ENCODE data around the gene FN3KRP. TPM values are rescaled to one million over a fixed set of nuclear protein-coding genes. Genes with fewer than 3 reads are reported as not detected.

The FN3KRP gene
- total RNA-seq, 4 donors from 2014 or later, result 15.5 to 33.0 (median 19.7) TPM

GRCh38 chr17:82686366-82687324 lies 29.9 kb upstream of the FN3KRP start:
- no peak for DNase-seq
- H3K27me3 ChIP-seq, result no peaks in the 10 kb centered on the region
- H3K36me3 ChIP-seq, result no peaks in the 10 kb centered on the region
- H3K4me1 ChIP-seq, result no peaks in the 10 kb centered on the region
- H3K9me3 ChIP-seq, result no peaks in the 10 kb centered on the region
- no peak for TF ChIP-seq POLR2A (IDR thresholded peaks at IDR 0.05)
- TF ChIP-seq, protein P1, sequence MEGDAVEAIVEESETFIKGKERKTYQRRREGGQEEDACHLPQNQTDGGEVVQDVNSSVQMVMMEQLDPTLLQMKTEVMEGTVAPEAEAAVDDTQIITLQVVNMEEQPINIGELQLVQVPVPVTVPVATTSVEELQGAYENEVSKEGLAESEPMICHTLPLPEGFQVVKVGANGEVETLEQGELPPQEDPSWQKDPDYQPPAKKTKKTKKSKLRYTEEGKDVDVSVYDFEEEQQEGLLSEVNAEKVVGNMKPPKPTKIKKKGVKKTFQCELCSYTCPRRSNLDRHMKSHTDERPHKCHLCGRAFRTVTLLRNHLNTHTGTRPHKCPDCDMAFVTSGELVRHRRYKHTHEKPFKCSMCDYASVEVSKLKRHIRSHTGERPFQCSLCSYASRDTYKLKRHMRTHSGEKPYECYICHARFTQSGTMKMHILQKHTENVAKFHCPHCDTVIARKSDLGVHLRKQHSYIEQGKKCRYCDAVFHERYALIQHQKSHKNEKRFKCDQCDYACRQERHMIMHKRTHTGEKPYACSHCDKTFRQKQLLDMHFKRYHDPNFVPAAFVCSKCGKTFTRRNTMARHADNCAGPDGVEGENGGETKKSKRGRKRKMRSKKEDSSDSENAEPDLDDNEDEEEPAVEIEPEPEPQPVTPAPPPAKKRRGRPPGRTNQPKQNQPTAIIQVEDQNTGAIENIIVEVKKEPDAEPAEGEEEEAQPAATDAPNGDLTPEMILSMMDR (IDR thresholded peaks at IDR 0.05), result no peak
- no peak overlapping the region for H3K27ac ChIP-seq
- H3K4me3 ChIP-seq, result no peak overlapping the region

DNA sequence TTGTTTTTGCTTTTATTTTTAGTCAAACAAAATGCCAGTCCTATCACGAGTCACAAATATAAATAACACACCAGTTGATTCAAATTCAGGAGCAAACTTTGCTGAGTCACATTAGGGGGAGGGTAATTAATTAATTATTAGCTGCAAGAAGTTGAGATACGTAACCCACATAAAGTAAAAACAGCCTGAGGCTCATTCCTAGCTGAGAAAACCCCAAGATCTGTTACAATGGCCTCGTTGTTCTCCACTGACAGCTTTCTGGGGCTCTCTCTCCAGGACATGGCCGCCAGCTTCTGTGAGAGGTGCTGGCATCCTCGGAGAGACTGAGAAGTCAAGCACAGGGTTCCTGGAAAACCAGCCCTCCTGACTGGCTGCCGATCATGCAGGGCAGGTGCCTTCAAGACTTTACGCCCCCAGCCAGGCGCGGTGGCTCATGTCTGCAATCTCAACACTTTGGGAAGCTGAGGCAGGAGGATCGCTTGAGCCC lies 29.1 kb upstream of the FN3KRP start:
- TF ChIP-seq, protein P1 (IDR thresholded peaks at IDR 0.05), result no peak
- TF ChIP-seq POLR2A (IDR thresholded peaks at IDR 0.05), result no peak
- DNase-seq, result no peak
- H3K27ac ChIP-seq, result no peak overlapping the region
- H3K9me3 ChIP-seq, result no peaks in the 10 kb centered on the region
- H3K27me3 ChIP-seq, result no peaks in the 10 kb centered on the region
- H3K4me1 ChIP-seq, result no peaks in the 10 kb centered on the region
- H3K36me3 ChIP-seq, result no peaks in the 10 kb centered on the region
- H3K4me3 ChIP-seq, result no peak overlapping the region

DNA sequence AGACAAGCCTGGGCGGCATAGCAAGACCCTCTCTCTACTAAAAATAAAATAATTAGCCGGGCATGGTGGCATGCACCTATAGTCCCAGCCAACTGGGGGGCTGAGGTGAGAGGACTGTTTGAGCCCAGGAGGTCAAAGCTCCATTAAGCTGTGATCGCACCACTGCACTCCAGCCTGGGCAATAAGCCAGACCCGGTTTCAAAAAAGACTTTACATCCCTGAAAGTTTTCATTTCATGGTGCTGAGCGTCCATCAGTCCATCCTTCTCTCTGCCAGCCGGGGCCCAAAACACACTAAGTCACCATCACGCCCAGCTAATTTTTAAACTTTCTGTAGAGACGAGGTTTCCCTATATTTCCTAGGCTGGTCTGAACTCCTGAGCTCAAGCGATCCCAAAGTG lies 28.6 kb upstream of the FN3KRP start:
- Histone ChIP-seq H3K27me3 (no peaks in the 10 kb centered on the region), H3K36me3 (no peaks in the 10 kb centered on the region), H3K4me1 (no peaks in the 10 kb centered on the region), H3K27ac (no peak overlapping the region), H3K9me3 (no peaks in the 10 kb centered on the region), H3K4me3 (no peak overlapping the region)
- TF ChIP-seq POLR2A (IDR thresholded peaks at IDR 0.05), result no peak
- no peak for DNase-seq

DNA sequence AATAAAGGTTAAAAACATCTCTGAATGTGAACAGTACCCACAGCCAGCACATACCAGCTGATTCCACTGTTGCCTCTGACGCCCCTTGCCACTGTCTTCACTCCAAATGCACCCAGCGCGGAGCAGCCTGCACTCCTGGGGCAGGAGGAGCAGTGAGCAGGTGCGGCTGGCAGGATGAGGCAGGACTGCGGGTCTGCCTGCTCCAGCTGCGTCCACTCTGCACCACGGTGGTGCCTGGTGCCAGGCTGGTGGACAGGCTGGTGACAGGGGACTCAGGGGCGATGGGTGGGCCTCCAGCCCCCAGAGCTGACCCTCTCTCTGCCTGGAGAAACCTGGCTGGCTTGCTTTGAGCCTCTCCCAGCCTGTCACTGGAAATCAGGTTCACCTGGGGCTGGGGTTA lies 27.4 kb upstream of the FN3KRP start:
- Histone ChIP-seq H3K4me3 (no peak overlapping the region), H3K27ac (no peak overlapping the region), H3K9me3 (no peaks in the 10 kb centered on the region), H3K4me1 (no peaks in the 10 kb centered on the region), H3K36me3 (no peaks in the 10 kb centered on the region), H3K27me3 (no peaks in the 10 kb centered on the region)
- no peak for TF ChIP-seq POLR2A (IDR thresholded peaks at IDR 0.05)
- TF ChIP-seq, protein P1 (IDR thresholded peaks at IDR 0.05), result no peak
- no peak for DNase-seq

- Histone ChIP-seq H3K27ac (no peak overlapping the region), H3K4me1 (no peaks in the 10 kb centered on the region), H3K9me3 (peaks cover 0 to 9% (median 2%) of the 10 kb centered on the region in 4 donors), H3K27me3 (no peaks in the 10 kb centered on the region), H3K4me3 (no peak overlapping the region), H3K36me3 (no peaks in the 10 kb centered on the region)
- TF ChIP-seq, protein P1 (IDR thresholded peaks at IDR 0.05), result no peak
- no peak for TF ChIP-seq POLR2A (IDR thresholded peaks at IDR 0.05)
- DNase-seq, result no peak
Measured at GRCh38 chr17:82690786-82691489, 25.6 kb upstream of the FN3KRP start.

DNA sequence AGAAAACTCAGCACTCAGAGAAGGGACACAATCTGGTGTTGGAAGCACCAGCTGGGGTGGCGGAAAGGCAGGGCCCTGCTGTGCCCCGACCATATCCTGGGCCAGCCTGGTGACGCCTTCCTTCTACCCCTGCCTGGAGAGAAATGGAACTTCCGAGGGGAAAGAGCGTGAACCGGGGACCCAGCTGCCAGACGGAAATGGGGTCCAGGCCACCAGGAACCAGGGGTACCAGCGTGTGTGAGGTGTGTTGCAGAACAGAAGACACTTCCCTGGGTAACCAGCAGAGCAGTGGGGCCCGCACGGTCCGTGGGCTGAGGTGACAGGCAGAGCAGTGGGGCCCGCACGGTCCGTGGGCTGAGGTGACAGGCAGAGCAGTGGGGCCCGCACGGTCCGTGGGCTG lies 24.8 kb upstream of the FN3KRP start:
- H3K4me3 ChIP-seq, result no peak overlapping the region
- H3K9me3 ChIP-seq, result peaks cover 0 to 9% (median 2%) of the 10 kb centered on the region in 4 donors
- DNase-seq, result no peak
- no peak overlapping the region for H3K27ac ChIP-seq
- no peak for TF ChIP-seq POLR2A (IDR thresholded peaks at IDR 0.05)
- TF ChIP-seq, protein P1 (IDR thresholded peaks at IDR 0.05), result no peak
- no peaks in the 10 kb centered on the region for H3K27me3 ChIP-seq
- H3K4me1 ChIP-seq, result no peaks in the 10 kb centered on the region
- no peaks in the 10 kb centered on the region for H3K36me3 ChIP-seq
